Tibial nerve (tissue), 3 donors: ENCODE measurements around the gene PIPOX.

Experiments
- POLR2A ChIP-seq, 2 donors: fragments of 450-650 bp; IDR thresholded peaks; one replicate each; pipeline ENCODE4 v1.6.1; 2017; ENCODE audit warnings: antibody characterized with exemption in 2 of 2, mild to moderate bottlenecking in 2 of 2, moderate library complexity in 2 of 2
- TF ChIP-seq, protein P1 (sequence below), 5 experiments: fragments of 200-600 bp in 3 of 5; fragments of 450-650 bp in 2 of 5; sonication (generic) in 3 of 5; IDR thresholded peaks; one replicate each; pipeline ENCODE4 v1.5.1; 2016 to 2019; ENCODE audit warnings: antibody characterized with exemption in 5 of 5, mild to moderate bottlenecking in 3 of 5, moderate library complexity in 2 of 5

DNA sequence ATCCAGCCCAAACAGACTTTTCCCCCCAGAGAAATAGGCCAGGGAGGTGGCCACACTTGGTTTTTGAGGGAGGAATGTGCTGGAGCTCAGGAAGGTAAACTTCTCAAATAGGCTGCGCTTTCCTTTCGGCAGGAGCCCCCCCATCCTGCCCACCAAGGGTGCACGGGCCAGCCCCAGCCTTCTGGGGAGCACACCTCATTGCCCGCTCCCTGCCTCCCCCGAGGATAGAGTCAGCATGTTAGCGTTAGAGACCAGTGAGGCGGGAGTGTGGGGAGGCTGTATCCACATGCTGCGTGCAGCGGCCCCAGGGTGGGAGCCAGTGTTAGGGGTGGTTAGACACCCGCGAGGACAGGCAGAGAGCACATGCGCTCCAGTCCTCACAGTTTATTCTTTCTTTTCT, 42.3 kb downstream of the PIPOX start:
- TF ChIP-seq POLR2A (IDR thresholded peaks at IDR 0.05), result no peak
- TF ChIP-seq, protein P1, sequence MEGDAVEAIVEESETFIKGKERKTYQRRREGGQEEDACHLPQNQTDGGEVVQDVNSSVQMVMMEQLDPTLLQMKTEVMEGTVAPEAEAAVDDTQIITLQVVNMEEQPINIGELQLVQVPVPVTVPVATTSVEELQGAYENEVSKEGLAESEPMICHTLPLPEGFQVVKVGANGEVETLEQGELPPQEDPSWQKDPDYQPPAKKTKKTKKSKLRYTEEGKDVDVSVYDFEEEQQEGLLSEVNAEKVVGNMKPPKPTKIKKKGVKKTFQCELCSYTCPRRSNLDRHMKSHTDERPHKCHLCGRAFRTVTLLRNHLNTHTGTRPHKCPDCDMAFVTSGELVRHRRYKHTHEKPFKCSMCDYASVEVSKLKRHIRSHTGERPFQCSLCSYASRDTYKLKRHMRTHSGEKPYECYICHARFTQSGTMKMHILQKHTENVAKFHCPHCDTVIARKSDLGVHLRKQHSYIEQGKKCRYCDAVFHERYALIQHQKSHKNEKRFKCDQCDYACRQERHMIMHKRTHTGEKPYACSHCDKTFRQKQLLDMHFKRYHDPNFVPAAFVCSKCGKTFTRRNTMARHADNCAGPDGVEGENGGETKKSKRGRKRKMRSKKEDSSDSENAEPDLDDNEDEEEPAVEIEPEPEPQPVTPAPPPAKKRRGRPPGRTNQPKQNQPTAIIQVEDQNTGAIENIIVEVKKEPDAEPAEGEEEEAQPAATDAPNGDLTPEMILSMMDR (IDR thresholded peaks at IDR 0.05), result no peak
